CD4-positive, alpha-beta memory T cell (primary cell): ENCODE measurements around the gene MDGA2. TPM values are rescaled to one million over a fixed set of nuclear protein-coding genes. Genes with fewer than 3 reads are reported as not detected.

Experiments used
- CTCF ChIA-PET: fragments of 350-600 bp; sonication (Branson Sonifier 250); formaldehyde crosslinking; loops from one replicate; lab custom pipeline; 2021; ENCODE audit warnings: inconsistent platforms; ENCODE audit not compliant: partially characterized antibody; lab: Charles Lee
- POLR2A ChIA-PET: fragments of 350-600 bp; sonication (Branson Sonifier 250); formaldehyde crosslinking; loops from one replicate; lab custom pipeline; 2021; ENCODE audit not compliant: partially characterized antibody; lab: Charles Lee
- DNase-seq, 5 donors: peaks; one replicate each; pipeline versions ENCODE4 v3.0.0 to v3.0.0-alpha.2; 2020 to 2022; ENCODE audit warnings: mixed read lengths in 1 of 5
- H3K27ac ChIP-seq: one replicate; pipeline ENCODE4 v1.7.0; 2013; ENCODE audit warnings: low read depth, low read length
- H3K27me3 ChIP-seq: 2 replicates; pipeline ENCODE4 v1.7.0; 2013; ENCODE audit warnings: mild to moderate bottlenecking, low read length, moderate library complexity; ENCODE audit not compliant: insufficient read depth
- H3K36me3 ChIP-seq: 2 replicates; pipeline ENCODE4 v1.7.0; 2013; ENCODE audit warnings: mild to moderate bottlenecking, low read length, moderate library complexity; ENCODE audit not compliant: insufficient read depth
- H3K4me1 ChIP-seq: 2 replicates; pipeline ENCODE4 v1.7.0; 2013; ENCODE audit warnings: mild to moderate bottlenecking, low read length, moderate library complexity; ENCODE audit not compliant: insufficient read depth
- H3K4me3 ChIP-seq, 2 donors: one replicate each; pipeline ENCODE4 v1.7.0; 2013; ENCODE audit warnings: low read length in 2 of 2, mild to moderate bottlenecking in 1 of 2
- H3K9me3 ChIP-seq, 2 donors: one replicate each; pipeline ENCODE4 v1.7.0; 2013; ENCODE audit warnings: low read length in 2 of 2, control low read depth in 1 of 2; ENCODE audit not compliant: control insufficient read depth in 1 of 2
- H3K27ac Mint-ChIP-seq, 7 donors: one replicate each; pipeline ENCODE4 v1.8.0; 2020 to 2021; ENCODE audit warnings: mixed read lengths in 7 of 7, mild to moderate bottlenecking in 6 of 7, inconsistent platforms in 3 of 7, moderate library complexity in 3 of 7
- H3K27me3 Mint-ChIP-seq, 2 donors: one replicate each; pipeline ENCODE4 v1.8.0; 2020 to 2021; ENCODE audit warnings: mixed read lengths in 2 of 2
- H3K36me3 Mint-ChIP-seq, 2 donors: one replicate each; pipeline ENCODE4 v1.8.0; 2020 to 2021; ENCODE audit warnings: mixed read lengths in 2 of 2, inconsistent platforms in 1 of 2, mild to moderate bottlenecking in 1 of 2
- H3K4me1 Mint-ChIP-seq, 4 donors: one replicate each; pipeline ENCODE4 v1.8.0; 2020 to 2021; ENCODE audit warnings: mixed read lengths in 4 of 4, mild to moderate bottlenecking in 1 of 4
- H3K4me3 Mint-ChIP-seq, 8 donors: one replicate each; pipeline ENCODE4 v1.8.0; 2020 to 2021; ENCODE audit warnings: mixed read lengths in 8 of 8, mild to moderate bottlenecking in 7 of 8, moderate library complexity in 6 of 8, inconsistent platforms in 3 of 8
- H3K9me3 Mint-ChIP-seq, 8 donors: one replicate each; pipeline ENCODE4 v1.8.0; 2020 to 2021; ENCODE audit warnings: mixed read lengths in 8 of 8, mild to moderate bottlenecking in 5 of 8, inconsistent platforms in 3 of 8, moderate library complexity in 1 of 8
- intact Hi-C: fragments of 100-400 bp; cut with micrococcal nuclease; formaldehyde crosslinking; loops from one replicate; pipeline ENCODE4 v1.15.1; 2023
- polyA plus RNA-seq, 2 donors: library from polyadenylated mRNA; unstranded; fragments of 300-500 nt; fragmentation: Illumina TruSeq; gene quantifications; one replicate each; pipeline ENCODE4 v1.2.3, GENCODE V29; 2021
- total RNA-seq, 2 experiments: library from RNA; stranded (reverse); gene quantifications; one replicate each; pipeline ENCODE4 v1.2.3, GENCODE V29; 2021

Gene MDGA2
- total and polyA plus RNA-seq, 4 experiments from 2014 or later, result not detected

- H3K9me3 ChIP-seq, result no peaks in the 10 kb centered on the region
- no peaks in the 10 kb centered on the region for H3K4me1 ChIP-seq
- Mint-ChIP-seq H3K27ac (no peak overlapping the region), H3K36me3 (no peaks in the 10 kb centered on the region), H3K4me1 (no peaks in the 10 kb centered on the region), H3K4me3 (no peak overlapping the region), H3K27me3 (no peaks in the 10 kb centered on the region), H3K9me3 (peaks cover 0 to 11% (median 1%) of the 10 kb centered on the region in 8 donors)
- no peak overlapping the region for H3K4me3 ChIP-seq
- ChIA-PET POLR2A (interaction anchor here (0.5 kb wide), 1 partner anchor 33 kb away, joined by 3 read pairs; no protein-coding TSS in a partner anchor), CTCF (no interaction called here)
- H3K36me3 ChIP-seq, result no peaks in the 10 kb centered on the region
- H3K27me3 ChIP-seq, result no peaks in the 10 kb centered on the region
- DNase-seq, result no peak
- no peak overlapping the region for H3K27ac ChIP-seq
- intact Hi-C loops, result no loop called here
These were observed 687.1 kb downstream of the MDGA2 start for GRCh38 chr14:46988312-46988711.

- Mint-ChIP-seq H3K27me3 (no peaks in the 10 kb centered on the region), H3K27ac (no peak overlapping the region), H3K4me3 (no peak overlapping the region), H3K4me1 (no peaks in the 10 kb centered on the region), H3K9me3 (peaks cover 0 to 11% (median 2%) of the 10 kb centered on the region in 8 donors), H3K36me3 (no peaks in the 10 kb centered on the region)
- POLR2A ChIA-PET, result no interaction called here
- intact Hi-C loops, result no loop called here
- H3K27ac ChIP-seq, result no peak overlapping the region
- H3K27me3 ChIP-seq, result no peaks in the 10 kb centered on the region
- no peak for DNase-seq
- CTCF ChIA-PET, result no interaction called here
- H3K4me1 ChIP-seq, result no peaks in the 10 kb centered on the region
- H3K36me3 ChIP-seq, result no peaks in the 10 kb centered on the region
- H3K9me3 ChIP-seq, result no peaks in the 10 kb centered on the region
- H3K4me3 ChIP-seq, result no peak overlapping the region
These were observed 689.6 kb downstream of the MDGA2 start for GRCh38 chr14:46985529-46986380.

DNA sequence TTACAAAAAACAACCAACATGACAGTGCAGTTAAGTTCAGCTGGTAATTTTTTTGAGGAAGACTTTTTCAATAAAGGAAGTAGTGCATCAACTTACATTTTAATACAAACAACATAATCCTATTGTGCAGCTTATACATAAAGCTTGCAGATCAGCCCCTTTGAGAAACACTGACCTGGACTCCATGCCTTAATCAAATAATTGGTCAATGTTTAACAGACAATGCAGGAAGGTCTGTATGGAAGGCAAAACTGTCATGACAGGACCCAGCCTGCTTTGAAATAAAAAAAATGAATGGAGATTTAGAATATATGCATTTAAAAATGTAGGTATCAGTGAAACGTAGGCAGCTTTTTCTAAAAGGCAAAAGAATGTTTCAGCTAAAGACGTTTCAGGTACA lies 702.1 kb downstream of the MDGA2 start:
- no peaks in the 10 kb centered on the region for H3K27me3 Mint-ChIP-seq
- H3K4me3 Mint-ChIP-seq, result no peak overlapping the region

DNA sequence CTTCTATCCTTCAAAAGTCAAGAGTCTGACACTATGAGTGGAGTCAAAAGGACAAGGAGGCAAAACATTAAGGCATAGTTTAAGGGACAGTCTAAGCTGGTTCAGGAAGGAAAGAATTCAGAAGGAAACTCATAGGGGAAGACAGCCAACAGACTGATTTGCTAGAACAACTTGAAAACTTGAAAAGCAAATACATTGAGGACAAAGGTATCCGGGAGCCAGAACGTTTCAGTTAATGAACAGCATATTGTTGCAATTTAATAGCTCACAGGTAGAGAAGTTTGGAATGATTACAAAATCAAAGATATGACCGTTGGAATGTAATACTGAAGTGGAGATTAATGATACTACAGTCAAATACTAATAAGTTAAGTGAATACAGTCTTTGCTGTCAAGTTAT lies 711.0 kb downstream of the MDGA2 start:
- ChIA-PET POLR2A (no interaction called here), CTCF (no interaction called here)
- no peaks in the 10 kb centered on the region for H3K36me3 ChIP-seq
- intact Hi-C loops, result no loop called here
- peaks cover 0 to 4% of the 10 kb centered on the region in 2 donors for H3K9me3 ChIP-seq
- H3K27me3 ChIP-seq, result no peaks in the 10 kb centered on the region
- DNase-seq, result no peak
- H3K4me3 ChIP-seq, result no peak overlapping the region
- Mint-ChIP-seq H3K27me3 (no peaks in the 10 kb centered on the region), H3K4me3 (no peak overlapping the region), H3K9me3 (peaks cover 0 to 21% (median 10%) of the 10 kb centered on the region in 8 donors), H3K27ac (no peak overlapping the region), H3K36me3 (no peaks in the 10 kb centered on the region), H3K4me1 (no peaks in the 10 kb centered on the region)
- H3K4me1 ChIP-seq, result no peaks in the 10 kb centered on the region
- no peak overlapping the region for H3K27ac ChIP-seq

More for the DNA sequence above, 702.1 kb downstream of the MDGA2 start:
- DNase-seq, result no peak
- Histone ChIP-seq H3K36me3 (no peaks in the 10 kb centered on the region), H3K27ac (no peak overlapping the region), H3K4me3 (no peak overlapping the region), H3K9me3 (no peaks in the 10 kb centered on the region), H3K27me3 (no peaks in the 10 kb centered on the region), H3K4me1 (no peaks in the 10 kb centered on the region)
- CTCF ChIA-PET, result no interaction called here
- intact Hi-C loops, result no loop called here
- Mint-ChIP-seq H3K9me3 (peaks cover 0 to 20% (median 6%) of the 10 kb centered on the region in 8 donors), H3K27ac (no peak overlapping the region), H3K36me3 (no peaks in the 10 kb centered on the region), H3K4me1 (no peaks in the 10 kb centered on the region)
- POLR2A ChIA-PET, result no interaction called here

GRCh38 chr14:46951103-46951502 lies 724.3 kb downstream of the MDGA2 start:
- no peaks in the 10 kb centered on the region for H3K36me3 ChIP-seq
- no peak for DNase-seq
- no peaks in the 10 kb centered on the region for H3K27me3 Mint-ChIP-seq
- intact Hi-C loops, result no loop called here
- no peaks in the 10 kb centered on the region for H3K9me3 ChIP-seq
- H3K4me1 Mint-ChIP-seq, result no peaks in the 10 kb centered on the region
- no peaks in the 10 kb centered on the region for H3K4me1 ChIP-seq
- no peak overlapping the region for H3K4me3 ChIP-seq
- H3K27me3 ChIP-seq, result no peaks in the 10 kb centered on the region
- H3K27ac ChIP-seq, result no peak overlapping the region
- peaks cover 0 to 27% (median 8%) of the 10 kb centered on the region in 8 donors for H3K9me3 Mint-ChIP-seq
- ChIA-PET CTCF (no interaction called here), POLR2A (no interaction called here)
- no peaks in the 10 kb centered on the region for H3K36me3 Mint-ChIP-seq
- H3K27ac Mint-ChIP-seq, result no peak overlapping the region
- H3K4me3 Mint-ChIP-seq, result no peak overlapping the region

DNA sequence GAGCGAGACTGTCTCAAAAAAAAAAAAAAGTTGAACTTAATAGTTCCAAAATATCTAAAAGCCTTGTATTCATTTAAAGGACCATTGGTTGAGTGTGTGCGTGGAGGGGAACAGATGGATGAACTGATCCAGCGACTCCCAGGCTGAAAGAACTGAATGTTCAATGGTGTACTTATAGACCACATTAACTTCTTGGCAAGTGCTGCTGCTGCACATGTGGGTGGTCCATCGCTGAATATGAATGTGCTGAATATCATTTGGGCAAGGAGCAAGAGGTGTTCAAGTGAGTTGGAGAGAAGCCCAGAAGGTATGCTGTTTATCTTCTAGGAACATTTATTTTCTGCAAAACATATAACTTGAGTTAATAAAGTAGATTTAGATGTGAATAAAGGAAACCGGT lies 734.8 kb downstream of the MDGA2 start:
- no peak overlapping the region for H3K27ac ChIP-seq
- no peaks in the 10 kb centered on the region for H3K4me1 Mint-ChIP-seq
- no peaks in the 10 kb centered on the region for H3K27me3 ChIP-seq
- intact Hi-C loops, result no loop called here
- no peaks in the 10 kb centered on the region for H3K36me3 ChIP-seq
- POLR2A ChIA-PET, result no interaction called here
- H3K4me3 ChIP-seq, result no peak overlapping the region
- H3K36me3 Mint-ChIP-seq, result no peaks in the 10 kb centered on the region
- no peaks in the 10 kb centered on the region for H3K4me1 ChIP-seq
- no peak overlapping the region for H3K27ac Mint-ChIP-seq
- no peaks in the 10 kb centered on the region for H3K27me3 Mint-ChIP-seq
- CTCF ChIA-PET, result no interaction called here
- no peak overlapping the region for H3K4me3 Mint-ChIP-seq
- DNase-seq, result no peak
- H3K9me3 ChIP-seq, result no peaks in the 10 kb centered on the region
- H3K9me3 Mint-ChIP-seq, result peaks cover 2 to 30% (median 15%) of the 10 kb centered on the region in 8 donors

DNA sequence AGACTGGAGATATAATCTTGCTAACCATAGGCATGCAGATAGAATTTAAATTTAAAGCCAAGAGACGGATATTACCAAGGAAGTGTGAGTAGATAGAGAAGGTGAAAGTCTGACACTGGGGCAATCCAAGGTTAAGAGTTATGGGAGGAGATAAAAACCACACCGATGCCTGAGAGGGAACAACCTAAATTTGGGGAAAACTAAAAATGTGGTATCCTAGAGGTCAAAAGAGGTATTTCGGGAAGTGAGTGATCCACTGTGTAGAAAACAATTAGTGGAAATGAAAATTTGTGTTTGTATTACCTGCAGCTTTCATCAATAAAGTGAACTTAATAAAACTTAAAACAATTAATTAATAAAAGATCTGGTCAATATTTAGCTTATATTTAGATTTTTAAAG lies 754.9 kb downstream of the MDGA2 start:
- H3K4me1 ChIP-seq, result no peaks in the 10 kb centered on the region
- ChIA-PET POLR2A (no interaction called here), CTCF (no interaction called here)
- Mint-ChIP-seq H3K27me3 (no peaks in the 10 kb centered on the region), H3K4me3 (no peak overlapping the region), H3K9me3 (peaks cover 2 to 21% (median 7%) of the 10 kb centered on the region in 8 donors), H3K4me1 (no peaks in the 10 kb centered on the region), H3K36me3 (no peaks in the 10 kb centered on the region), H3K27ac (no peak overlapping the region)
- no peaks in the 10 kb centered on the region for H3K27me3 ChIP-seq
- intact Hi-C loops, result no loop called here
- no peaks in the 10 kb centered on the region for H3K9me3 ChIP-seq
- no peak overlapping the region for H3K27ac ChIP-seq
- DNase-seq, result no peak
- no peaks in the 10 kb centered on the region for H3K36me3 ChIP-seq
- H3K4me3 ChIP-seq, result no peak overlapping the region
